OCI-M1 (cell line): ENCODE results near the gene STARD9.
"Not testable (repeated sequence)": the region's sequence is repeated elsewhere in the genome, so short reads cannot be mapped to it uniquely, and the experiment has no call there.

Experiments used
- DNase-seq: peaks from one replicate; lab custom pipeline; 2025; lab: John Stamatoyannopoulos, UW

STARD9 gene

DNA sequence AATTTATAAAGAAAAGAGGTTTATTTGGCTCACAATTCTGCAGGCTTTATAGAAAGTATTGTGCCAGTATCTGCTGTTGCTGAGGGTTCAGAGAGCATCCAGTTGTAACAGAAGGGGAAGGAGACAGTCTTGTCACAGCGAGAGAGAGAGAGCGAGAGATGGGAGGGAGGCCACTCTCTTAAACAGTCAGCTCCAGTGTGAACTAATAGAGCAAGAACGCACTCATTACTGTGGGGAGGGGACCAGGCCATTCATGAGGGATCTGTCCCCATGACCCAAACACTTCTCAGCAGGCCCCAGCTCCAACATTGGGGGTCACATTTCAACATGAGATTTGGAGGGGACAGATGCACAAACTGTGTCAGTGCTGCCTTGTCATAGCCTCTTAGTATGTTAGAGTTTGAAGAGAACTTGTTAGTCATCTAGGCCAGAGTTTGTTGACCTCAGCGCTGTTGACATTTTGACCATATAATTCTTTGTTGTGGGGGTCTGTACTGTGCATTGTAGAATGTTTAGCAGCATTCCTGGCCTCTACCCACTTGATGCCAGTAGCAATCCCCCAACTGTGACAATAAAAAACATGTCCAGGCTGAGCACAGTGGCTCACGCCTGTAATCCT, 15.3 kb downstream of the STARD9 start:
- DNase-seq, result no peak

GRCh38 chr15:42591238-42591934, 16.0 kb downstream of the STARD9 start:
- DNase-seq, result peak; percentile 70

DNA sequence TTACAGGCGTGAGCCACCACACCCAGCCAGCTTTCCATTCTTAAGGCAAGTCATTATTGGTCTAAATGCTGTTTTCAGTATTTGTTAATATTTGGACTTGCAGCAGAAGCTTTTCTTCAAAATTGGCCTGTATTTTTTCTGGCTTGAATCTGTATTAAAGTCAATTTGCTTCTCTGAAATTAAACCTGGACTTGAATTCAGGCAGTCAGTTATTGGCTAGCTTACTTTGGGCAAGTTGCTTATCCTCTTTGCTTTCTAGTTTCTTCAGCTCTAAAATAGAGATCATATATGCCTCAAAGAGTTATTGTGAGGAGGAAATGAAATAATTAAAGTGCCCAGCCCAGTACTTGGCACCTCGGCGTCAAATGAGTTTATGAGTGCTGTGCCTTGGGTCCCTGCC, 17.3 kb downstream of the STARD9 start:
- no peak for DNase-seq

DNA sequence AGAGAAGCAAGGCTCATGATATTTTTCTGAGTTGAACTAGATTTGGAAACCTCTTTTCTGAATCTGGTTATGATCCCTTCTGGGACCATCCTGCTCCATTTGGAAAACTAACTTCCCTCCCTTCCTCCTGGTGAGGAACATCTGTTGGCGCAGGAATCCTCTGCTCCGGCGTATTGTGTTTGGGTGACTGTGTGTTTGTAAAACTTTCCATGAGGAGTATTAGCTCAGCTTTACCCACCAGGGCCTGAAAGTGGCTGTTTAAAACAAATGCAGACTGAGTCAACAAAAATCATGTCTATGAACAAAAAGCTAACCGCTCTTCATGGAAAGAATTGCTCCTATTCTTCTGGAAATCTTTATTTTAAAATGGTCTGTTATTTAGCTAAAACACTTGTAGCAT, 17.7 kb downstream of the STARD9 start:
- DNase-seq, result no peak

DNA sequence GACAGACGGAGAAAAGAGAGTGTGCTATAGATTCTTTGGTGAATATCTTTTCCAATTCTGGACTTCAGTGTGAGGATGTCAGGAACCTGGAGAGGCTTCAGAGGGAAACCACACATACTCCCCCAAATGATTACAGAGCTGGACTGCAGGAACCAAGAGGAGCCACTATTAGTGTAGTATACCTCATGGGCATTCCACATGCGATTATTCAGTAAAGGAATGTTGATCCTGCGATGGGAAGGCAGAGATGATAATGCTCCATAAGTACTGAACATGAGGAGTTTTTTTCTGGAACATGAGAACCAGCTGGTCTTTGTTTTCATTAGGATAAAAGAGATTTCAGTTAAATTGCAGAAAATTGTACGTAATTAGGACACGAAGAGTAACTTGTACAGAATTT, 18.7 kb downstream of the STARD9 start:
- no peak for DNase-seq

DNA sequence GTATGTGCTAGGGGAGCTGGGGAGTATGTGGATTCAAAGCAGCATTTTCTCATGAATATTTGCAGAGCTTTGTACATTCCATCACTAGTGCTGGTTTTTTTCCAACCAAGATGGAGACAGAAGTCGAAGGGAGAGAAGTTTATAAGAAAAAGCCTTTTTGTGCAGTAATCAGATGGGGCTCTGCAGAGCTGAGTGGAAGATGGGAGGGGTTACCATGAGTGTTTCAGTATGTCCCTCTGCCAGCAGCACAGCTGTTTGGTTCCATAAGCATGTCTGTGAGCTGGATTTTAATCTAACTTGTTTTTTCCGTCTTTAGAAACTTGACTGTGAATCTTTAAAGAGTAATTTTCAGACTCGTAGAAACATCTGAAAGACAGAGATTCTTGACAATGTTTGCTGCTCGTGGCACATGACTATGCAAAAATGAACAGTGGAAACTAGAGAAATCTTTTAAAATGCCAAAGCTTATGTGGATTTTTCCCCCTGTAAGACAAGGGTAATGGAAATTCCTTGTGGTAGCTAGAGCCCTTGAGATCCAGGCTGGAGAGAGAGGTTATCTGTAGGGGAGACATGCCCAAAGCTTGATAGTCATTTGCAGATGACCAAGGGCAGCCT, 20.3 kb downstream of the STARD9 start:
- peak; percentile 25 for DNase-seq

GRCh38 chr15:42601316-42601715, 25.9 kb downstream of the STARD9 start:
- DNase-seq, result not testable (repeated sequence)

DNA sequence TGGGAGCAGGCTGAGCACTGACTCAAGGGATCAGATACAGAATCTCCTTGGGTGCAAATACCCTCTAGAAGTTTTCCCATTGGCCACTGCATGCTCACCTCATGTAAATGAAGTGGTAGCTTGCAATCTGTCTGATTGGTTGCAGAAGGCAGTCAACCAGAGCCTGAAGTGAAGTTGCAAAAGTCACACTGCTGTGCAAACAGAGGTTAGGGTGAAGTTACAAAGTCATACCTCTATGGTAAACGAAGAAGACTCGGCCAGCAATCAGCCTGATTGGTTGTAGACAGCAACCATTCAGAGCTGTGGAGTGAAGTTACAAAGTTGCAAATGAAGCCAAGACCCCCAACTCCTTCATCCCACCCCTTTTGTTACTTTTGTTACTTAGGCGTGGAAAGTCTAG, 27.1 kb downstream of the STARD9 start:
- DNase-seq, result peak; percentile 53

- DNase-seq, result no peak
These were observed 28.6 kb downstream of the STARD9 start for GRCh38 chr15:42603978-42604377.

GRCh38 chr15:42604894-42605744, 29.7 kb downstream of the STARD9 start:
- peak; percentile 43 for DNase-seq

- DNase-seq, result no peak
These were observed 30.4 kb downstream of the STARD9 start for GRCh38 chr15:42605796-42606195.

- DNase-seq, result peak; percentile 97
These were observed 32.7 kb downstream of the STARD9 start for GRCh38 chr15:42608110-42608531.

DNA sequence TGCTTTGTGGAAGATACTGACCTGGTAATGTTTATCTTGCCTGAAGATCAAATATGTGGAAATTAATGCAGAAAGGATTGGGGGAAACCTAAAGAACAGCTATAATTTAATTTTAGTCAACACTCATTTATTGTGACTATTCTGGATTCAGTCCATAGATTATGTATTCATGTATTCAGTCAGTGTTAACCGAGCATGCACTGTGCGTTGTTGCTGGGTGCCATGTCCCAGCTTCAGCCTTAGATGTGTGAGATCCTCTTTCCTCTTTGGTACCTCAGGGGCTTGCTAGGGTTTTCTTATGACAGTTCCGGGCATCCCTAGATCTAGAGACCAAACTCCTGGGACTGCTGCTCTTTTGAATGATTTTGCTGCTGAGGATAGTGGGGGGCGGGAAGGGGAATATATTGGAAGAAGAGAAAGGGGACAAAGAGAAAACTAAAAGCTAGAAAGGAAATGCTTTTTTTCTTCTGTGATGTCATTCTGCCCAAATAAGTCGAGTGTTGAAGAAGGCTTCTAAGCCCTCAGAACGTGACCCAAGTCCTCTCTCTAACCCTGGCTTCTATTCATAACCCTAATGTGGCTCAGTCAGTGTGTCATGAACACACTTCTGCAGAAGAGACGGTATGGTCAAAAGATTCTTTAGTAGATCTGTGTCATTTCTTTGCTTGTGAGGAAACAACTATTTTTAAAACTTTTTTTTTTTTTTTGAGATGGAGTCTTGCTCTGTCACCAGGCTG, 33.5 kb downstream of the STARD9 start:
- peak; percentile 34 for DNase-seq

GRCh38 chr15:42611532-42611931, 36.1 kb downstream of the STARD9 start:
- DNase-seq, result no peak

DNA sequence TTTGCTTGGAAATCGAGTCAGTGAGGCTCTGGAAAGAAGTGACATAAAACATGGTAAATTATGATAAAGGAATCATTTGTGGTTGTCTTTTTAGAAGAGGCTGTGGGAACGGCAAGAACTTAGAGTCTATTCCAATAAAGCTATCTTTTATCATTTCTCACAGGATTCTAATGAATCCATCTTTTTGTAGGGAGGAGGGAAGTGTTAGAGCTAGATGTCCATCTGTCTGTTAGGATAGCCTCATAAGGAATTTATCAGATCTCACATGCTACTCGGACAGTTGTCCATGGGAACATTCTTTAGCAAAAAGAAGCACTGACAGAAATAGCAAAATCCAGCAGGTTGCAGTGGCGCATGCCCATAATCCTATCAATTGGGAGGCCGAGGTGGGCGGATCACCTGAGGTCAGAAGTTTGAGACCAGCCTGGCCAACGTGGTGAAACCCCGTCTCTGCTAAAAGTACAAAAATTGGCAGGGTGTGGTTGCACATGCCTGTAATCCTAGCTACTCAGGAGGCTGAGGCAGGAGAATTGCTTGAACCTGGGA, 37.0 kb downstream of the STARD9 start:
- no peak for DNase-seq

GRCh38 chr15:42616107-42616506, 40.7 kb downstream of the STARD9 start:
- DNase-seq, result no peak

DNA sequence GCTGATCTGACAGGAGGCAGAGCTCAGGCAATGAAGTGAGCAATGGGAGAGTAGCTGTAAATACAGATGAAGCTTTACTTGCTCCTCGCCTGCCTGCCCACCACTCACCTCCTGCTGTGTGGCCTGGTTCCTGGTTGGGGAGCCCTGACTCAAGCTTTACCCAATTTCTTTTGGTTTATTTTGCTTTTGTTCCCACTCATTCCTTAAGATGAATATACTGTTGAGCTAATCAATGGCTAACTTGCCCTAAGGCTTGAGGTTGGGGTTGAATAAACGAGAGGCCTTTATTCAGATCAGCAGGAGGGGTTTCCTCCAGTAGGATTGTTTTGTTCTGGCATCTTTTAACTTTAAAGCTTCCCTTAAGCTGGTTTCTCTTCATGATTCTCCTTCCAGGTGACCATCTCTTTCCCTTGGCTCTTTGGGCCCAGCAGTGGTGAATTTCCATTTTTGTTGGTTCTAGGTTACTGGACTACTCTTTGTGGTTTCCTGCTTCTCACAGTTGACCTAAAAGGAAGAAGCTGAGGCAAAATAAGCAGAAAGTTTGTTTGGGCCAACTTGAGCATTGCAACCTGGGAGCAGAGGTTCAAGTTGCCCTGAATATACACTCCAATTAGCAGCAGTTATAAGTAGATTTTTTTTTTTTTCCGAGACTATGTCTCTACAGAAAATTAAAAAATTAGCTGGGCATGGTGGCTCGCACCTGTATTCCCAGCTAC, 44.4 kb downstream of the STARD9 start:
- DNase-seq, result no peak

GRCh38 chr15:42621386-42621785, 46.0 kb downstream of the STARD9 start:
- DNase-seq, result no peak

- no peak for DNase-seq
These were observed 46.9 kb downstream of the STARD9 start for GRCh38 chr15:42621996-42622925.

DNA sequence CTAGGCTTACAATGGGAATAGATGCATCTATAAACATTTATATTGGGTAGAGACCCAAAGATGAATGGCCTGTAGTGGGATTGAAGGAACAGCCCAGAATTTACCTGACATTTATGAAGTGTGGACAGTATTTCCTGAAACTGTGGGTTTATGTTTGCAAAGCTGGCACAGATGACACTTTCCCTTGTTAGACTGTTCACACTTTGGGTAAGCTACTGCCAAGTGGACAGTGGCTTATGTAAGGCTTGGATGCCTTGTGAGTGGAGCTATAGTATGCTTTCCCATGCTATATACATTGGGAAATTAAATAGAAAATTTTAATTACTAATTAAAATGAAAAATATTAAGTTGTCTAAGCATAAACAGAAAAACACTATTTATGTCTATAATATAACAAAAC, 48.5 kb downstream of the STARD9 start:
- no peak for DNase-seq
